Measurements from ENCODE around the gene CLDN6.
A peak's percentile ranks its signal among the peaks of the same experiment; 100 is the strongest.

The CLDN6 gene

GRCh38 chr16:2983706-2984136 lies 34.3 kb downstream of the CLDN6 start:
- Histone ChIP-seq H3K9me3 (ENCODE audit: insufficient read depth, low read length) (no peaks in the 10 kb centered on the region), H3K27me3 (ENCODE audit: insufficient read depth, insufficient read length) (no peaks in the 10 kb centered on the region), H3K9ac (ENCODE audit: insufficient read length, low read depth) (peak overlapping the region; percentile 71), H3K36me3 (ENCODE audit: insufficient read depth, insufficient read length, low read length) (peaks cover 8% of the 10 kb centered on the region), H3K4me1 (ENCODE audit: insufficient read depth, insufficient read length) (peaks cover 24% of the 10 kb centered on the region), H3K4me3 (ENCODE audit: insufficient read length, low read depth) (no peak overlapping the region)
- no peak for DNase-seq (ENCODE audit: low read depth, low spot score)
- TF ChIP-seq ZNF274 (IDR thresholded peaks at IDR 0.05; ENCODE audit: low read depth, low read length), result no peak
- TF ChIP-seq SUZ12 (IDR thresholded peaks at IDR 0.05; ENCODE audit: extremely low read depth, insufficient read depth, insufficient read length), result no peak
- TF ChIP-seq YY1 (IDR thresholded peaks at IDR 0.05; ENCODE audit: insufficient read depth, insufficient read length), result no peak

GRCh38 chr16:2982402-2982801 lies 35.6 kb downstream of the CLDN6 start:
- peaks cover 14% of the 10 kb centered on the region for H3K4me1 ChIP-seq (ENCODE audit: insufficient read depth, insufficient read length)
- H3K9ac ChIP-seq (ENCODE audit: insufficient read length, low read depth), result peak overlapping the region; percentile 100
- no peaks in the 10 kb centered on the region for H3K27me3 ChIP-seq (ENCODE audit: insufficient read depth, insufficient read length)
- no peak for TF ChIP-seq SUZ12 (IDR thresholded peaks at IDR 0.05; ENCODE audit: extremely low read depth, insufficient read depth, insufficient read length)
- no peak for TF ChIP-seq YY1 (IDR thresholded peaks at IDR 0.05; ENCODE audit: insufficient read depth, insufficient read length)
- no peak for TF ChIP-seq ZNF274 (IDR thresholded peaks at IDR 0.05; ENCODE audit: low read depth, low read length)
- H3K4me3 ChIP-seq (ENCODE audit: insufficient read length, low read depth), result no peak overlapping the region
- peaks cover 20% of the 10 kb centered on the region for H3K36me3 ChIP-seq (ENCODE audit: insufficient read depth, insufficient read length, low read length)
- no peak for DNase-seq (ENCODE audit: low read depth, low spot score)
- no peaks in the 10 kb centered on the region for H3K9me3 ChIP-seq (ENCODE audit: insufficient read depth, low read length)

GRCh38 chr16:2981899-2982250 lies 36.1 kb downstream of the CLDN6 start:
- peak overlapping the region; percentile 100 for H3K9ac ChIP-seq (ENCODE audit: insufficient read length, low read depth)
- H3K4me3 ChIP-seq (ENCODE audit: insufficient read length, low read depth), result peak overlapping the region; percentile 95
- TF ChIP-seq ZNF274 (IDR thresholded peaks at IDR 0.05; ENCODE audit: low read depth, low read length) (no peak), YY1 (IDR thresholded peaks at IDR 0.05; ENCODE audit: insufficient read depth, insufficient read length) (no peak), SUZ12 (IDR thresholded peaks at IDR 0.05; ENCODE audit: extremely low read depth, insufficient read depth, insufficient read length) (no peak)

GRCh38 chr16:2981177-2981898 lies 36.6 kb downstream of the CLDN6 start:
- H3K36me3 ChIP-seq (ENCODE audit: insufficient read depth, insufficient read length, low read length), result peaks cover 30% of the 10 kb centered on the region
- H3K9ac ChIP-seq (ENCODE audit: insufficient read length, low read depth), result peak overlapping the region; percentile 100
- no peaks in the 10 kb centered on the region for H3K27me3 ChIP-seq (ENCODE audit: insufficient read depth, insufficient read length)
- TF ChIP-seq SUZ12 (IDR thresholded peaks at IDR 0.05; ENCODE audit: extremely low read depth, insufficient read depth, insufficient read length) (no peak), ZNF274 (IDR thresholded peaks at IDR 0.05; ENCODE audit: low read depth, low read length) (no peak), YY1 (IDR thresholded peaks at IDR 0.05; ENCODE audit: insufficient read depth, insufficient read length) (no peak)
- peaks cover 12% of the 10 kb centered on the region for H3K4me1 ChIP-seq (ENCODE audit: insufficient read depth, insufficient read length)
- H3K9me3 ChIP-seq (ENCODE audit: insufficient read depth, low read length), result no peaks in the 10 kb centered on the region
- peak; percentile 70 for DNase-seq (ENCODE audit: low read depth, low spot score)
- H3K4me3 ChIP-seq (ENCODE audit: insufficient read length, low read depth), result peak overlapping the region; percentile 95

More at GRCh38 chr16:2981899-2982250, 36.1 kb downstream of the CLDN6 start:
- DNase-seq (ENCODE audit: low read depth, low spot score), result no peak
- no peaks in the 10 kb centered on the region for H3K27me3 ChIP-seq (ENCODE audit: insufficient read depth, insufficient read length)
- H3K4me1 ChIP-seq (ENCODE audit: insufficient read depth, insufficient read length), result peaks cover 12% of the 10 kb centered on the region
- peaks cover 25% of the 10 kb centered on the region for H3K36me3 ChIP-seq (ENCODE audit: insufficient read depth, insufficient read length, low read length)
- H3K9me3 ChIP-seq (ENCODE audit: insufficient read depth, low read length), result no peaks in the 10 kb centered on the region

- peak within 1 kb of the TSS; percentile 100 for H3K9ac ChIP-seq (ENCODE audit: insufficient read length, low read depth)
- no peak for TF ChIP-seq ZNF274 (IDR thresholded peaks at IDR 0.05; ENCODE audit: low read depth, low read length)
- no peak for TF ChIP-seq YY1 (IDR thresholded peaks at IDR 0.05; ENCODE audit: insufficient read depth, insufficient read length)
- no peak for TF ChIP-seq SUZ12 (IDR thresholded peaks at IDR 0.05; ENCODE audit: extremely low read depth, insufficient read depth, insufficient read length)
- peaks cover 14% of the 10 kb centered on the region for H3K4me1 ChIP-seq (ENCODE audit: insufficient read depth, insufficient read length)
- H3K36me3 ChIP-seq (ENCODE audit: insufficient read depth, insufficient read length, low read length), result peaks cover 39% of the 10 kb centered on the region
- H3K4me3 ChIP-seq (ENCODE audit: insufficient read length, low read depth), result peak within 1 kb of the TSS; percentile 95
- no peaks in the 10 kb centered on the region for H3K27me3 ChIP-seq (ENCODE audit: insufficient read depth, insufficient read length)
- peak; percentile 76 for DNase-seq (ENCODE audit: low read depth, low spot score)
- H3K9me3 ChIP-seq (ENCODE audit: insufficient read depth, low read length), result no peaks in the 10 kb centered on the region
Observed at GRCh38 chr16:2980227-2981176, 37.5 kb downstream of the CLDN6 start, which contains the start of gene PKMYT1. Gene PKMYT1, minus strand, starts transcription at chr16:2980446. Its CDS starts 789 bp downstream, at chr16:2979657.

GRCh38 chr16:2979669-2980226 lies 38.2 kb downstream of the CLDN6 start:
- Histone ChIP-seq H3K9ac (ENCODE audit: insufficient read length, low read depth) (peak overlapping the region; percentile 100), H3K4me1 (ENCODE audit: insufficient read depth, insufficient read length) (peaks cover 10% of the 10 kb centered on the region), H3K4me3 (ENCODE audit: insufficient read length, low read depth) (peak overlapping the region; percentile 95), H3K9me3 (ENCODE audit: insufficient read depth, low read length) (no peaks in the 10 kb centered on the region), H3K36me3 (ENCODE audit: insufficient read depth, insufficient read length, low read length) (peaks cover 46% of the 10 kb centered on the region), H3K27me3 (ENCODE audit: insufficient read depth, insufficient read length) (no peaks in the 10 kb centered on the region)
- TF ChIP-seq ZNF274 (IDR thresholded peaks at IDR 0.05; ENCODE audit: low read depth, low read length) (no peak), YY1 (IDR thresholded peaks at IDR 0.05; ENCODE audit: insufficient read depth, insufficient read length) (no peak), SUZ12 (IDR thresholded peaks at IDR 0.05; ENCODE audit: extremely low read depth, insufficient read depth, insufficient read length) (no peak)
- DNase-seq (ENCODE audit: low read depth, low spot score), result no peak

Measured in NT2/D1 (cell line).